Measurements from ENCODE around the gene PDE7B.

GRCh38 chr6:136181861-136182260 is 330.4 kb downstream of the PDE7B start:
- TF ChIP-seq CTCF (IDR thresholded peaks at IDR 0.05; ENCODE audit: insufficient read depth, low read length), result no peak
- TF ChIP-seq REST (IDR thresholded peaks at IDR 0.05; ENCODE audit: insufficient replicate concordance, low read depth), result no peak
- no peak for TF ChIP-seq POLR2AphosphoS5 (IDR thresholded peaks at IDR 0.05; ENCODE audit: low read depth)
